GM10266 (cell line): ENCODE results near the gene PSAPL1.

Experiments used
- DNase-seq: peaks from one replicate; pipeline ENCODE4 v3.0.0; 2012; ENCODE audit errors: extremely low spot score
- TF ChIP-seq, protein P1 (sequence below): IDR thresholded peaks from 2 replicates; pipeline ENCODE4 v1.5.1; 2012; ENCODE audit warnings: mild to moderate bottlenecking, low read depth; ENCODE audit not compliant: control insufficient read depth, insufficient read depth; ENCODE audit errors: missing control alignments

Gene PSAPL1

DNA sequence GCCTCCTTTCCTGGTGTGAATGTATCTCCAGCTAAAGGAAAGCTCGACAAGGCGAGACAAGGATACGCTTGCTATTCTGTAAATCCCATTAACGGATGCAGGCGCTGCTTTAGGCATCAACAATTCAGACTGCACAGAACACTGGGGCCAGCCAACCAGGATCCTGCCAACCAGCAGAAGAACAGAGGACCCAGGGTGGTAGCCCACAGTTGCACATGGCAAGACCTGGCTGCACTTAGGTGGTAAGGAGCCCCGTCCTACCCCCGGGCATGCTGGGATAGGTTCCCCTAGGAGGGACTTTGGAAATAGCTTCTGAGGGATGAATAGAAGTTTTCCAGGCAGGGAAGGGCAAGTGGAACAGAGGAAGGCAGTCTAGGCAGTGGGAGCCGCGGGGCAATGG, 20.7 kb downstream of the PSAPL1 start:
- DNase-seq, result no peak
- TF ChIP-seq, protein P1, sequence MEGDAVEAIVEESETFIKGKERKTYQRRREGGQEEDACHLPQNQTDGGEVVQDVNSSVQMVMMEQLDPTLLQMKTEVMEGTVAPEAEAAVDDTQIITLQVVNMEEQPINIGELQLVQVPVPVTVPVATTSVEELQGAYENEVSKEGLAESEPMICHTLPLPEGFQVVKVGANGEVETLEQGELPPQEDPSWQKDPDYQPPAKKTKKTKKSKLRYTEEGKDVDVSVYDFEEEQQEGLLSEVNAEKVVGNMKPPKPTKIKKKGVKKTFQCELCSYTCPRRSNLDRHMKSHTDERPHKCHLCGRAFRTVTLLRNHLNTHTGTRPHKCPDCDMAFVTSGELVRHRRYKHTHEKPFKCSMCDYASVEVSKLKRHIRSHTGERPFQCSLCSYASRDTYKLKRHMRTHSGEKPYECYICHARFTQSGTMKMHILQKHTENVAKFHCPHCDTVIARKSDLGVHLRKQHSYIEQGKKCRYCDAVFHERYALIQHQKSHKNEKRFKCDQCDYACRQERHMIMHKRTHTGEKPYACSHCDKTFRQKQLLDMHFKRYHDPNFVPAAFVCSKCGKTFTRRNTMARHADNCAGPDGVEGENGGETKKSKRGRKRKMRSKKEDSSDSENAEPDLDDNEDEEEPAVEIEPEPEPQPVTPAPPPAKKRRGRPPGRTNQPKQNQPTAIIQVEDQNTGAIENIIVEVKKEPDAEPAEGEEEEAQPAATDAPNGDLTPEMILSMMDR, result no peak

DNA sequence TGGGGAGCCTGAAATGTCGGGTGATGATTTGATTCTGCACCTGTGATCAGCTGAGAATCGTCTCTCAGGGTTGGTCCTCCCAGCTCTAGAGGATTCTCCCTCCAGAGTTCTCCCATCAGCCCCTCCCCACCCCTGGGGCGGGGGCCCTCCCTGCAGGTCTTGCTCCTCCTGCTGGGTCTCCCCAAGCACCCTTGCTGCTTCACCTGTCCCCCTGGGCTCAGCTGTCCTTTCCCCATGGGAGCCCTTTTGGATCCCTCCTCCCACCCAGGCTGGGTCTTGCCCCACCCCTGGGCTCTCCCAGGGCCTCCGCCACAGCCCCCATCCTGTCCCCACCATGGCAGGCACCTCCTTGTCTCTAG, 22.2 kb downstream of the PSAPL1 start:
- TF ChIP-seq, protein P1, result no peak
- no peak for DNase-seq

DNA sequence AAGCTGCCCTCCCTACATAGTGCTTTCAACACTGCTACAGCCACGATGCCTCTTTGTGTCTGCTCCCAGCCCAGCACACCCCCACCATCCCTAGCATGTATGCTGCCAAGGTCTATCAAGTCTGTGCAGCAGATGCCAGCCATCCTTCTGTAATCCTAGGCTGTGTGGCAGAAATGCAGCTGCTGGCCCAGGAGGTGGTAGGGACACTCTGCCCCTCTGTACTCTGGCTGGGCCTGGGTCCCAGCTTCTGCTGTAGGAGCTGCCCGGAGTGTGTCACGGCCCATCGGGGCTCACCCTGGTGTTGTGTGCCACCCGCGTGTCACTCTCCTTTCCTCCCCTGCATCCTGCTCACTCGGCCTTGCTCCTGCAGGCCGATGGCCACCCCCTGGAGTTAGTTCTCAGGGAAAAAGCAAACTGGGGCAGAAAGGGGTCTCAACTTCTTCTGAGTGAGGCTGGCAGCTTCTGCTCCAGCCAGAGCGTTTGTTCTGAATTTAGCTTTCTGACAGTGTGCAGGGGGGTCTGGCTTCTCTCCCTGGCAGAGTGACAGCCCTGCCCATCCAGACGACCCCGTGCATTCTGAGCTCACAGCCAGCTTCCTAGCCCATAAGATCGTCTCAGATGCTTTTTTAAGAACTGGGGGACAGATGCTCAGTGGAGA, 22.7 kb downstream of the PSAPL1 start:
- TF ChIP-seq, protein P1, result no peak
- DNase-seq, result no peak

DNA sequence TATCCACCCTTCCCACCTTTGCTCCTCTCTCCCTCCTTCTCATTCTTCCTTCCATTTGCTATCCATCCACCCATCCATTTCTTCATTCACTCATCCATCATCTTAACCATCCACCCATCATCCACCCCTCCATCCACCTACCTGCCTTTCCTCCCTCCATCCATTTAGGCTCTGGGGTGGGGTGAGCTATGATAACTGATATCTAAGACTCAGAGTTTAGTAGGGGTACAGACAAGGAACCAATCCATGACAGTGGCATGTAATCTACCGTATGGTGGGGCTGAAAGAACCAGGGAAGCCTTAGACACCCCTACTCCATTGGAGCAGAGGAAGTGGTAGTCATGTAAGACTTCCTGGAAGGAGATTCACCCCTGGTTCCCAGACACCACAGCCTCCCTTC, 23.2 kb downstream of the PSAPL1 start:
- TF ChIP-seq, protein P1, result no peak
- DNase-seq, result no peak

DNA sequence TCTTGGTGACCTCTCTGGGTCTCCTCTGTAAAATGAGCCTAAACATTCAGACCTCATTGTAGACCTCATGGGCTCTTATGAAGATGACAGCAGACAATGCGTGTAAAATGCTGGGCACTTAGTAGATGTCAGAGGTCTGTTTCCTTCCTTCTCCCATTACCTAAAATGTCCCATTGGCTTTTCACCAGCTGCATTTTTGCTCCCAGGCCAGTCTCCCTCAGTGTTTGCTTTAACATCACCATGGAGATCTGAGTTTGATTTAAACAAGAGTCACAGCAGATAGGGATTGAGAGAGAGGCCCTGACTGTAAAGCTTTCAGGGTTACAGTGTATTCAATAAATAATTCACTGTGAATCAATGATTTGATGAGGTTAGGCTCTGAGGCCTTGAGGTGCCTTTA, 24.3 kb downstream of the PSAPL1 start:
- DNase-seq, result no peak
- TF ChIP-seq, protein P1, result no peak

DNA sequence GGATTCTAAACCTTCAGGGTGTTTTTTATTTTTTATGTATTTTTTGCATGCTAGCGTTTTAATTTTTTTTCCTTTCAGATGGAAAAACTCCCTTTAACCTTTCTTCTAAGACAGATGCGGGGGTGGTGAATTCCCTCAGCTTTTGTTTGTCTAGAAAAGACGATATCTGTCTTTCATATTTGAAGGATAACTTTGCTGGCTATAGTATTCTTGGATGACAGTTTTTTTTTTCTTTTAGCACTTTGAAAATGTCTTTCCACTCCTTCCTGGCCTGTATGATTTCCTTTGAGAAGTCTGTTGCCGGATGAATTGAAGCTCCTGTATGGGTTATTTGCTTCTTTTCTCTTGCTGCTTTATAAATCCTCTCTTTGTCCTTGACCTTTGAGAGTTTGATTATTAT, 26.6 kb downstream of the PSAPL1 start:
- TF ChIP-seq, protein P1, result no peak
- DNase-seq, result no peak

DNA sequence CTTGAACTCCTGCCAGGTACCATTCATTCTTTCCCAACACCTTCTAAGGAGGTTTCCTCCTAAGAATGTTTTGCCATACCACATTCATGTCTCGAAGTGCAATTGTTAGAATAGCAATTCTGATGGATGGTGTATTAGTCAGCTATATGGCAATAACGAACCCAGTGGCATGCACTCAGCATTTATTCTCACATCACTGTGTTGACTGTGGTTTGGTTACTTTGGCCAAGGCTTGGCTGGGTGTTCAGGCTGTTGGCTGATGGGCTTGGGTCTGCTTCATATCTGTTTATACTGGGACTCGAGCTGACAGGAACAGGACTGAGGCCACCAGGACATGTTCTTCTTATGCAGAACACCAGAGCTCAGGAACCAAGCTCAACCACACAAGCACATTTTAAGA, 31.7 kb downstream of the PSAPL1 start:
- no peak for DNase-seq
- TF ChIP-seq, protein P1, result no peak
